GM19395 (cell line): Measurements from ENCODE around the gene TOLLIP.

Experiments
- ATAC-seq: cut with Tn5 transposase; IDR thresholded peaks from one replicate; pipeline ENCODE4 v1.9.1; 2021; ENCODE audit warnings: mild to moderate bottlenecking, moderate library complexity; ENCODE audit not compliant: unreplicated experiment

TOLLIP gene

DNA sequence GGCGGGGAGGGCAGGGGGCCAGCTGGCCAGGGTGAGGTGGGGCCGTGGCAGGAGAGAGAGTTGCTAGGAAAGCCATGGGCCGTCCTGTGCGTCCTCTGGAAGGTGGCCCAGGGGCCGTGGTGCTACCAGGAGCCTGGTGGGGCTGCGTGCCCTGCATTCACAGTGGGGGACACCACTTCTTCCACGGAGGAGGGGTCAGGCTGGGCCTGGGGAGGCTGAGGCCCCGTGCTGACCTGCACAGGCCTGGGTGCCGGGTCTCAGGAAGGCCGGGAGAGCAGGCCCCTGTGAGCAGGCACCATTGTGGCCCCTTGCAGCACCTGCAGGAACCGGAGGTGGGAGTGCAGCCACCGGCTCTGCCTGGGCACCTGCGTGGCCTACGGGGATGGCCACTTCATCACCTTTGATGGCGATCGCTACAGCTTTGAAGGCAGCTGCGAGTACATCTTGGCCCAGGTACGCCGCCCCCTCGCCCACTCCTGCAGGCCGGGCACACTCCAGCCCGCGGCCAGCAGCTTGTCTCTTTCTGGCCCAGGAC lies 74.6 kb downstream of the TOLLIP start:
- ATAC-seq, result no peak

DNA sequence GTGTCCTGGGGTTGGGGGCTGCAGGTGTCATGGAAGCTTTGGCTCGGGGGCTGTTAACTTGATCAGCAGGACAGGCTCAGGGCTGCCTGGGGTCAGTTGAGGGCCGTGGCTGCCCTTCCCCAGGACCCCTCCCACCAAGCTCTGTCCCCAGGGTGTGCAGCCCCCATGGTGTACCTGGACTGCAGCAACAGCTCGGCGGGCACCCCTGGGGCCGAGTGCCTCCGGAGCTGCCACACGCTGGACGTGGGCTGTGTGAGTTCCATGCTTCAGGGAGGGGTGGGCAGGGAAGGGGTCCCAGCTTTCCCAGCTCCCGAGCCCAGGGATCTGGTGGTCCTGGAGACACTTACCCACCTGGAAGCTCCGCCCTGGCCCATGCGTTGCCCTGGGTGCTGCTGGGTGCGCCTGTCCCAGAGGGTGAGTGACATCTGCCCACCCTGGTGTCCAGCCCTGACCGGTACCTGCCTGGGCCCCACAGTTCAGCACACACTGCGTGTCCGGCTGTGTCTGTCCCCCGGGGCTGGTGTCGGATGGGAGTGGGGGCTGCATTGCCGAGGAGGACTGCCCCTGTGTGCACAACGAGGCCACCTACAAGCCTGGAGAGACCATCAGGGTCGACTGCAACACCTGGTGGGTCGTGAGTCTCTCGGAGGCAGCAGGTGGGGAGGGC lies 75.2 kb downstream of the TOLLIP start:
- no peak for ATAC-seq

DNA sequence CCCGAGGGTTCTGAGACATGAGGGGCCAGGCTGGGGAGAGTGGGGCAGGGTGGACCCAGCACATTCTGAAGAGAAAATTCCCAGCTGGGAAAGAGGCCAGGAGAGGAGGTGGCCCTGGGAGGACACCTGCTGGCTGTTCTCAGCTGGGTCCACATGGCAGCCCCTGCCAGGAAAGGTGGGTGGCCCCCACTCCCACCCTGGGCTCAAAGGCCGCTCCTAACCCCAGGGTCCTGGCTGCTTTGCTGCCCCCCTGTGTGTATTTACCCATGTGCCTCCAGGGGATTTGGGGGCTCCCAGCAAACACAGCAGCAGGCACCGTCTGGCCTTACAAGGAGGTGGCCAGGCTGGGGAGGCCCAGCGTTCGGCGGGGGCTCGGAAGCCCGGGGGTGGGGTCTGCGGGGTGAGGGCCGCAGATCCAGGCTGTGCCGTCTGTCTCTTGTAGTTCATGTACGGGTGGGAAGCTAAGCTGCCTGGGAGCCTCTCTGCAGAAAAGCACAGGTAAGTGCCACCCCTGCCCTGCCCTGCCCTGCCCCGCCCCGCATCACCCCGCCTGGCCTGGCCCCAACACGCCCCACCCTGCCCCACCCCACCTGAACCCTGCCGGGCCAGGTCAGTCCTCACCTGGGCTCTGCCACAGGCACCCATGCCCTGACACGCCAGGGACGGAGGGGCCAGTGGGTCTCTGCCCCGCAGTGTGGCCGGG lies 75.9 kb downstream of the TOLLIP start:
- no peak for ATAC-seq

DNA sequence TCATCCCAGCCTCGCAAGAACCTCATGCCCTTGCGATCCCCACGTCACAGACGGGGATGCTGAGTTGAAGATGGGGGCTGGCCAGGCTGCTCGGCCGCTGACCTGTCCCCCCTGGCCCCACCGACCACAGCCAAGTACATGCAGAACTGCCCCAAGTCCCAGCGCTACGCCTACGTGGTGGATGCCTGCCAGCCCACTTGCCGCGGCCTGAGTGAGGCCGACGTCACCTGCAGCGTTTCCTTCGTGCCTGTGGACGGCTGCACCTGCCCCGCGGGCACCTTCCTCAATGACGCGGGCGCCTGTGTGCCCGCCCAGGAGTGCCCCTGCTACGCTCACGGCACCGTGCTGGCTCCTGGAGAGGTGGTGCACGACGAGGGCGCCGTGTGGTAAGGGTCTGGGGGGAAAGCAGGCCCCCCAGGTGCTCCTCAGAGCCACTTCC lies 76.5 kb downstream of the TOLLIP start:
- no peak for ATAC-seq

DNA sequence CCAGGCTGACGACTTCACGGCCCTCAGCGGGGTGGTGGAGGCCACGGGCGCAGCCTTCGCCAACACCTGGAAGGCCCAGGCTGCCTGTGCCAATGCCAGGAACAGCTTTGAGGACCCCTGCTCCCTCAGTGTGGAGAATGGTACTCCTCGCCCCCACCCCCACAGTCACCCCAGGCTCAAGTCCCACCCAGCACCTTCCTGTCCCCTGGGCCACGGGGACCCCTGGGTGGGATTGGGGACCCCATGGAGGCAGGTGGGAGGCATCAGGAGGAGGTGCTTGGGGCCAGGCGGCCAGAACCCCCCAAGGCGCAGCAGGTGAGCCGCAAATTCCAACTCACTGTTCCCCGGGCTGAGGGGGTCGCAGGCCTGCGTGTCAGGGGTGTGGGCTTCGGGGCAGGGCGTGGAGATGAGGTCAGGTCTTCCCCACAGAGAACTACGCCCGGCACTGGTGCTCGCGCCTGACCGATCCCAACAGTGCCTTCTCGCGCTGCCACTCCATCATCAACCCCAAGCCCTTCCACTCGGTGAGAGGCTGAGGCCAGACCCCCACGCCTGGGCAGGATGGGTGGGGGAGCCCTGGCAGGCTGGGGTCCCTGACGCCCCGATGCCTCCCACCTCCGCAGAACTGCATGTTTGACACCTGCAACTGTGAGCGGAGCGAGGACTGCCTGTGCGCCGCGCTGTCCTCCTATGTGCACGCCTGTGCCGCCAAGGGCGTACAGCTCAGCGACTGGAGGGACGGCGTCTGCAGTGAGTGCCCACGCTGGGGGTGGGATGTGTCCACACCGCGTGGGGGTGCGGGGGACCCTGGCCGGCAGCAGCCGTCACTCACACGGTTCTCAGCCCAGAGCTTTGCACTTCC lies 77.2 kb downstream of the TOLLIP start:
- ATAC-seq, result no peak

DNA sequence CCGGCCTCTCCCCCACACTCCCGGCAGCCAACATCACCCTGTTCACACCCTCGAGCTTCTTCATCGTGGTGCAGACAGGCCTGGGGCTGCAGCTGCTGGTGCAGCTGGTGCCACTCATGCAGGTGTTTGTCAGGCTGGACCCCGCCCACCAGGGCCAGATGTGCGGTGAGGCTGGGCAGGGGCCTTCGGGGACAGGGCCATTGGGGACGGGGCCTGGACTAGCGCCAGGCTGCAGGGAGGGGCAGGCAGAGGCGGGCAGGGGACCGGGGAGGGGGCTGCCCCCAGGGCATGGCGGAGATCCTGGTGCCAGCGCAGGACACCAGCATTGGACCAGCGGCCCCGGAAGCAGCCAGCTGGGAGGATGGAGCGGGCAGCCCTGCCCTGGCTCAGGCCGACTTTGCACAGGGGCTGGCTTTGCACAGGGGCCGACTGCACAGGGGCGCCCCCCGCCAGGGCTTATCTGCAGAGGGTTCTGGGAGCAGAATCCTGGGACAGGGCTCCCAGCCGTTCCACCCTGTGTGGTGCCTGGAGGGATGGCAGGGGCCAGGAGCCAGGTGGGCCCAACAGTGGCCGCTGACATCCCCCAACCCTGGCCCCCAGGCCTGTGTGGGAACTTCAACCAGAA lies 77.9 kb downstream of the TOLLIP start:
- no peak for ATAC-seq

DNA sequence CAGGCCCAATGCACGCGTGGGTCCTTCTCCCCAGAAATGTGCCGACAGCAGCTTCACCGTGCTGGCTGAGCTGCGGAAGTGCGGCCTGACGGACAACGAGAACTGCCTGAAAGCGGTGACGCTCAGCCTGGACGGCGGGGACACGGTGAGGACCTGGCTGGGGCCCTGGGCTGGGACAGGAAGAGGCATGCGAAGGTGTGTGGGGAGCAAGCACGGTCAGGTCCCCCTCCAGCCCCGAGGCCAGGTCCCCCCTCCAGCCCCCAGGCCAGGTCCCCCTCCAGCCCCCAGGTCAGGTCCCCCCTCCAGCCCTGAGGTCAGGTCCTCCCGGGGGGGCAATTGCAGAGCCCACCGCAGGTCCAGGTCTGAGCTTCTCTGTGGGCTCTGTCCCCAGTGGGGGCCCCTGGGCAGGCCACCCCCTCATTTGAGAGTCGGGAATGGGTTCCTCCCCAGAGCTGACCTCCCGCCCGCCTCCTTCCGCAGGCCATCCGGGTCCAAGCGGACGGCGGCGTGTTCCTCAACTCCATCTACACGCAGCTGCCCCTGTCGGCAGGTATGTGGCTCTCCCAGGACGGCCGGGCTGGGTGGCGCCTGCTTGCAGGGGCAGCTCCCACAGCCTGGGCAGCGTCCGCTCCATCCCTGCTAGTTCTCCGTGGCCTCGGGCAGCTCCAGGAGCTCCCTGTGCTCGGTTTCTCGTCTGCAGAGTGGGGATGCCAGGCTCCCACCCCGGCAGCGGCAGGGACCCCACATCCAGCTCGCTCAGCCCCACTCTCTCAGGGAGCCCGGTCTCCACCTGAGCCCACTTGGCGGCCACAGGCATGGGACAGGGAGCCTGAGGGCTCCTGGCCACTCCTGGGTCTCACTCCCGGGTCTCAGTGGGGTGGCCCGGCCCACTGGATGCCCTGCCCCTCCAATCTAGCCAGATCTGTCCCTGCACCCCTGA lies 78.7 kb downstream of the TOLLIP start:
- ATAC-seq, result no peak

DNA sequence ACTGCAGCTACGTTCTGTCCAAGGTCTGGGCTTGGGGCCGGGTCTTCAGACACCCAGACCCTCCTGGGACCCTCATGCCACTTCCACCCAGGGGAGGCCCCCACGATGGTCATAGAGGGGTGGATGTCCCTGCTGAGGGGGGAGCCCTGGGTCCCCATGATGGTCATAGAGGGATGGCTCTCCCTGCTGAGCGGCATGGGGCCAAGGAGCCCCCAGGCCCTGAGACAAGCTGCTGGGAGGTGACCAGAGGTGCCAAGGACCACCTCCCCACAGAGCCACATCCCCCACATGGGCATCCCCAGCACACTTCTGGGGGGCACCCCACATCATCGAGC lies 79.3 kb downstream of the TOLLIP start:
- ATAC-seq, result no peak

DNA sequence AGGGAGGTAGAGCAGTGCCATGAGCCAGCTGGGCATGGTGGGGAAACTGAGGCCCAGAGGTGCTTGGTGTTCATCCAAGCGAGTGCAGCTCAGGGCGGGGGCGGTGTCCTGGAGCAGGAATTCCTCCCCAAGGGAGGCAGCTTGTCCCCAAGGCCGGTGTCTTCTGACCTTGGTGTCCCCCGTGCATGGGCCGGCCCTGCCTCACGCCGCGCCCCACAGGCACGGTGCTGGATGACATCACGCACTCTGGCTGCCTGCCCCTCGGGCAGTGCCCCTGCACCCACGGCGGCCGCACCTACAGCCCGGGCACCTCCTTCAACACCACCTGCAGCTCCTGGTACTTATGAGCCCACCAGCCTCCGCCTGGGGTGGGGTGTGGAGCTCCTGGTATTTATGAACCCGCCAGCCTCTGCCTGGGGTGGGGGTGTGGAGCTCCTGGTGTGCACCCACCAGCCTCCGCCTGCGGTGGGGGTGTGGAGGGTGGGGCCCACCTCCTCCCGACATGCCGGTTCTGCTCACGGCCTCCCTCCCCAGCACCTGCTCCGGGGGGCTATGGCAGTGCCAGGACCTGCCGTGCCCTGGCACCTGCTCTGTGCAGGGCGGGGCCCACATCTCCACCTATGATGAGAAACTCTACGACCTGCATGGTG lies 79.8 kb downstream of the TOLLIP start:
- ATAC-seq, result no peak

DNA sequence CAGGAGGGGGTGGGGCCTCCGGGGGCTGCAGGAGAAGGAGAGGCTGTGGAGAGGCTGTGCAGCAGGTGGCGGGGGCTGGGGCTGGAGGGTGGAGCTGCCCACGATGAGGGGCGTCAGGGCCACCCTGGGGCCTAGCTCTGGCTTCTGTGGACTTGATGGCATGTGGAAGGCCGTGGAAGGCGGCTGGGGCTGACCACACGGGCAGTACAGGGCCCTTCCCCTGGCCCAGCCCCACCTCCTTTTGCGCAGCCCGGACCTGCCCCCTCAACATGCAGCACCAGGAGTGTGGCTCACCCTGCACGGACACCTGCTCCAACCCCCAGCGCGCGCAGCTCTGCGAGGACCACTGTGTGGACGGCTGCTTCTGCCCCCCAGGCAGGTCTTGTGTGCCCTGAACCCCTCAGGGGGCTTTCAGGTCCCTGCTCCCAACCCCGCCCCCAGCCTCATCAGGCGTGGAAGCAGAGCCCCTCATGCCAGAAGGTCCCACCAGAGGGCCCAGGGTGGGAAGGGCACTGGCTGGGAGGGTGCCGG lies 80.4 kb downstream of the TOLLIP start:
- no peak for ATAC-seq

DNA sequence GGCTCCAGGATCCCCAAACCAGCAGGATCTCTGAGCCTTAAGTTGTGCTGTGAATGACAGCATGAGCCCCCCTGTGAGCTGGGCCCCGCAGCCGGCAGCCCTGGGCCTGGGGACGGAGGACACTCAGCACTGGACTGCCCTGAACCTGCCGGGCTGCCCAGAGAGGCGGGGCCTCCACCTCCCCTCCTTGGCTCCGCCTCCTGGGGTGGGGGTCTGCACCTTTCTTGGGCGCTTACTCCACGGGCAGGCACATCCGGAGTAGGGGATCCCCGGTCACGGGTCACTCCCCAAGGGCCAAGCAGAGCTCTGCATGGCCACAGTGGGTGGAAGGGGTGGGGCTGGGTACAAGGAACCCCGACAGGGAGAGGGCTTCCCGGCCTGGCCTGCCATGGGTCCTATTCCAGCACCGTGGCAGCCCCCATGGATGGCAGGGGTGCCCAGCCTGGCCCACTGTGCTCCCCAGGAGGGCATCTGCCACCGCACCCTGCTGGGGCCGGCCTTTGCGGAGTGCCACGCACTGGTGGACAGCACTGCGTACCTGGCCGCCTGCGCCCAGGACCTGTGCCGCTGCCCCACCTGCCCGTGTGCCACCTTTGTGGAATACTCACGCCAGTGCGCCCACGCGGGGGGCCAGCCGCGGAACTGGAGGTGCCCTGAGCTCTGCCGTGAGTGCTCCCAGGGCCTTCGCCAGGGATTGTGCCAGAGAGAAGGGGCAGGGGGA lies 81.2 kb downstream of the TOLLIP start:
- ATAC-seq, result no peak

DNA sequence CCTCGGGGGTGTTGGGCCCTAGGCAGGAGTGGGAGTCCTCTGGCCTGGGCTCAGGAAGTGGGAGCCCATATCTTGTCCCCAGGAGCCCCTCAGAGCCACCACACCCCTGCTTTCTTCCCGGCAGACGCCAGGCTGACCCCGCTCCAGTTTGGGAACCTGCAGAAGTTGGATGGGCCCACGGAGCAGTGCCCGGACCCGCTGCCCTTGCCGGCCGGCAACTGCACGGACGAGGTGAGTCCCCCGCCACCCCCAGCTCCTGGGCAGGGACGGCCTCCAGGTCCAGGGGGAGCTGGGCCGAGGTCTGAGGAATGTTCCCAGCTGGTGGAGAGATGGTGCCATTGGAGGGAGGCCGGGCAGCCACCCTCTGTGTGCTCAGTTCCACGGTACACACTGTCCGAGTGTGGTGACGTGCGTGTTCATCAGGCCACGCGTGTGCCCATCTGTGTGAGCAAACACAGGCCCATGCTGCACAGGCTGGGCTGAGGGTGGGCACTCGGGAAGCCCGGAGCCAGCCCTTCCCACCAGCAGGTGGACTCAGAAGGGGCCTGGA lies 81.8 kb downstream of the TOLLIP start:
- no peak for ATAC-seq

DNA sequence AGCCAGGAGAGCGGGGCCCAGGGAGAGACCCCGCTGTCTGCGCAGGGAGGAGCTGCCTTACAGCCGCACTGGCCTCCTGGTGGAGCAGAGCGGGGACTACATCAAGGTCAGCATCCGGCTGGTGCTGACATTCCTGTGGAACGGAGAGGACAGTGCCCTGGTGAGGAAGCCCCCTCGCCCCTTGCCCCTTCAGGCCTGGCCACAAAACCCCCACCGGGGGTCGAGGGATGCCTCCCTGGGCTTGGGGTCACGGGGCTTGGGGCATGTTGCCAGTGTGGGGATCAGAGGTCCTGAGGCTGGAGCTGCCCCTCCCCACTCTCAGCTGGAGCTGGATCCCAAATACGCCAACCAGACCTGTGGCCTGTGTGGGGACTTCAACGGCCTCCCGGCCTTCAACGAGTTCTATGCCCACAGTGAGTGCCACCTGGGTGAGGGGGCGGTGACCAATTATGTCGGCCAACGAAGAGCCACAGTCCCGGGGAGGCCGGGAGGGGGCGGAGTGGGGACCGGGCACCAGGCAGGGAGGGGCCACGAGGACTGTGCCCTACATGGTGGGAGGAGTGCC lies 82.4 kb downstream of the TOLLIP start:
- no peak for ATAC-seq

DNA sequence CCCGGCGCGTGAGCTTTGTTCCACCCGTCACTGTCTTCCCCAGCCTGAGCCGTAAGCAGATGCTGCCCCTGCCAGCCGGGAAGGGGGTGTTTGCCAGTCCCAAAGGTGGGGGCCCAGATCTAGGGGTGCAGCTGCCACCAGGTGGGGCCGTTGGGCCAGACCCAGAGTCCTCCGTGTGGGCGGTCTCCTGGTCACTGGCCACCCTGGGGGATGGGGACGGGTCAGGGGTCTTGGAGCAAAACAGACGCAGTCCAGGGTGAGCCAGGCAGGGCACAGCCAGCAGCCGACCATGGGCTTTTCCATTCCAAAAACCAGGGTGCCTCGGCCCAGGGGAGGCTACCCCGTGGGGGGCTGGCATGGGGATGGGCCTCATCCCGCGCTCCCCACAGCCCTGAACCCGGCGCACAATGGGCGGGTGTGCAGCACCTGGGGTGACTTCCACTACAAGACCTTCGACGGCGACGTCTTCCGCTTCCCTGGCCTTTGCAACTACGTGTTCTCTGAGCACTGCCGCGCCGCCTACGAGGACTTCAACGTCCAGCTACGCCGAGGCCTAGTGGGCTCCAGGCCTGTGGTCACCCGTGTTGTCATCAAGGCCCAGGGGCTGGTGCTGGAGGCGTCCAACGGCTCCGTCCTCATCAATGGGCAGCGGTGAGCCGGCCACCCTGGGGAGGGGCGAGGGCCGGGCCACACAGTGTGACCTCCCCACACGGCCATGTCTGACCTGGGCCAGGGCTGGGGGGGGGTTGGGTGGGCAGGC lies 83.0 kb downstream of the TOLLIP start:
- no peak for ATAC-seq

DNA sequence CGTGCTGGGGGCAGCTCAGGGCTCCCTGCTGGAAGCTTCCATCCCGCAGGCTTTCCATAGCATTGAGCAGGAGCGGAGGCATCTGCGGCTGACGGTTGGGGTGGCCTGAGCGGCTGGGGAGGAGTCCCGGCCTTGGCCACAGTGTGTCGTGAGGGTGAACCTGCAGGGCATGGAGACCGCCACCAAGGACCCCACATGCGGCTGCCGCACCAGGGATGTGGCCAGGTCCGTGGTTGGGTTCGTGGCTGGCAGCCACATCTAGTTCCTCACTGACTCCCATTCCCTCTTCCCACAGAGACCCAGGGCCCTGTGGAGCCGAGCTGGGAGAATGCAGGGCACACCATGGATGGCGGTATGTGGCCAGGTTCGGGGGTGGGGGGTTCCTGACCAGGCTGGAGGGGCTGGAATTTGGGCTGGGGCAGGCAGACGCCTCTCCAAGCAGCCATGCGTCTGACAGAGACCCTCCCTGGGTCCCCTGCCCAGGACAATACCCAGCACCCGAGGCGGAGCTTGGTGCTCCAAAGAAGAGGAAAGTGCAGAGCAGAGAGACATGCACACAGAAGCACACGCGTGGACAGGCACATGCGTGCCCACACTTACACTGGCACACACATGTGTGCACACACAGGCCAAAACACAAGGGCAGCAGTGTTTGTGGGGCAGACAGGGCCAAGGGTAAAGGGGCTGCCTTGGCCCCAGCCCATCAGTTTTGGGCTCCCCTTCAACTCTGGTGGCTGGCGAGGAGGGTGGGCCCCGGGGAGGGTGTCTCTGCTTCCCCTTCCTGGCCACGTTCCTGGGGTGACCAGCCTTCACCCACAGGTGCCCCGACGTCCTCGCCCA lies 83.8 kb downstream of the TOLLIP start:
- no peak for ATAC-seq
